Mesendoderm (in vitro differentiated cells): Measurements from ENCODE around the gene POLR3F. TPM values are rescaled to one million over a fixed set of nuclear protein-coding genes. Genes with fewer than 3 reads are reported as not detected.

Experiments used
- DNase-seq: peaks from one replicate; pipeline ENCODE4 v3.0.0; 2013
- H2AK5ac ChIP-seq: 2 replicates; pipeline ENCODE4 v1.6.1; 2013; ENCODE audit warnings: low read length, inconsistent platforms
- H2BK120ac ChIP-seq: 2 replicates; pipeline ENCODE4 v1.6.1; 2013; ENCODE audit warnings: low read depth, mild to moderate bottlenecking, low read length, moderate library complexity, mixed read lengths
- H2BK15ac ChIP-seq: replicated peaks from 2 replicates; pipeline ENCODE4 v1.6.1; 2013; ENCODE audit warnings: low read depth, mild to moderate bottlenecking, moderate library complexity
- H2BK5ac ChIP-seq: 2 replicates; pipeline ENCODE4 v1.6.1; 2013; ENCODE audit warnings: low read length, inconsistent platforms
- H3K18ac ChIP-seq: 2 replicates; pipeline ENCODE4 v1.6.1; 2013; ENCODE audit warnings: mild to moderate bottlenecking, low read length, mixed read lengths
- H3K23ac ChIP-seq: one replicate; pipeline ENCODE4 v1.6.1; 2013; ENCODE audit warnings: low read length
- H3K27ac ChIP-seq: 2 replicates; pipeline ENCODE4 v1.5.1; 2013; ENCODE audit warnings: low read depth, mild to moderate bottlenecking, inconsistent platforms, low read length, moderate library complexity
- H3K27me3 ChIP-seq: 2 replicates; pipeline ENCODE4 v1.6.1; 2013; ENCODE audit warnings: low read length, control low read depth, mild to moderate bottlenecking, inconsistent platforms; ENCODE audit not compliant: insufficient read depth, poor library complexity
- H3K36me3 ChIP-seq: 2 replicates; pipeline ENCODE4 v1.6.1; 2013; ENCODE audit warnings: low read length, inconsistent platforms; ENCODE audit not compliant: control insufficient read depth, insufficient read depth
- H3K4ac ChIP-seq: one replicate; pipeline ENCODE4 v1.6.1; 2013; ENCODE audit warnings: low read depth, mild to moderate bottlenecking, low read length, moderate library complexity
- H3K4me1 ChIP-seq: 2 replicates; pipeline ENCODE4 v1.6.1; 2013; ENCODE audit warnings: low read depth, low read length, inconsistent platforms; ENCODE audit not compliant: control insufficient read depth
- H3K4me2 ChIP-seq: 2 replicates; pipeline ENCODE4 v1.6.1; 2013; ENCODE audit warnings: low read length
- H3K4me3 ChIP-seq: 2 replicates; pipeline ENCODE4 v1.5.1; 2013; ENCODE audit warnings: mild to moderate bottlenecking, low read length
- H3K56ac ChIP-seq: one replicate; pipeline ENCODE4 v1.6.1; 2013; ENCODE audit warnings: low read length
- H3K79me1 ChIP-seq: 2 replicates; pipeline ENCODE4 v1.6.1; 2013; ENCODE audit warnings: low read length, inconsistent platforms
- H3K79me2 ChIP-seq: 2 replicates; pipeline ENCODE4 v1.6.1; 2013; ENCODE audit warnings: mild to moderate bottlenecking, low read length; ENCODE audit not compliant: control insufficient read depth, insufficient read depth
- H3K9ac ChIP-seq: 2 replicates; pipeline ENCODE4 v1.6.1; 2013; ENCODE audit warnings: low read length, inconsistent platforms
- H4K5ac ChIP-seq: one replicate; pipeline ENCODE4 v1.6.1; 2013; ENCODE audit warnings: low read length
- H4K8ac ChIP-seq: one replicate; pipeline ENCODE4 v1.6.1; 2013; ENCODE audit warnings: low read depth, mild to moderate bottlenecking, control low read depth, low read length, moderate library complexity
- WGBS: extraction: QIAGEN DNeasy Blood & Tissue Kit; methylation state at CpG from one replicate; pipeline ENCODE4 v1.1.7; 2013; ENCODE audit warnings: low lambda C conversion rate, missing lambda C conversion rate; ENCODE audit not compliant: insufficient coverage; ENCODE audit errors: extremely low coverage; 5-methylcytosine and 5-hydroxymethylcytosine counted together
- small RNA-seq: library from polyadenylated mRNA; stranded (forward); fragments of <200 nt; extraction: miRNeasy Mini kit (QIAGEN cat#:217004); gene quantifications from one replicate; pipeline ENCODE3, GENCODE V24; 2013; ENCODE audit not compliant: insufficient read depth

The POLR3F gene

DNA sequence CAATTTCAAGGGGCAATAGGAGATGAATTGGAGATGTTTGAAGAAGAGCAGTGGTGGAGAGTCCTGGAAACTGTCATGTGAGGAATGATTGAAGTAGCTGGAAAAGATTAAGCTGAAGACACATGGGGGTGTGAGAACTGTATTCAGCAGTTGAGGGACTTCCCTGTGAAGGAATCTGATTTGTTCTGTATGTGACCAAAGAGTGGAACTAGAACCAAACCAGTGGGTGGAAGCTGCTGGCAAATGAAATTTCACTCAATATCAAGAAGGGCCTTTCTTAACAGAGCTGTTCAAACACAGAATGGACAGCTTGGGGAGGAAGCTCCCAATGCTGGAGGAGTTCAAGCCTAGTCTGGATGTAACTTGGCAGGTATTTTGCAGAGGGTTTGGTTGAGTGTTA lies 61.9 kb downstream of the POLR3F start:
- no peak overlapping the region for H3K18ac ChIP-seq
- peaks cover 19% of the 10 kb centered on the region for H3K36me3 ChIP-seq
- no peaks in the 10 kb centered on the region for H3K79me2 ChIP-seq
- no peaks in the 10 kb centered on the region for H3K4me1 ChIP-seq
- H4K8ac ChIP-seq, result no peak overlapping the region
- no peak overlapping the region for H2AK5ac ChIP-seq
- H3K4me2 ChIP-seq, result no peak overlapping the region
- H3K4ac ChIP-seq, result no peak overlapping the region
- H2BK5ac ChIP-seq, result no peak overlapping the region
- no peak overlapping the region for H3K23ac ChIP-seq
- H2BK120ac ChIP-seq, result no peak overlapping the region
- no peak overlapping the region for H3K56ac ChIP-seq
- H2BK15ac ChIP-seq, result no peak overlapping the region
- no peak overlapping the region for H3K4me3 ChIP-seq
- no peak for DNase-seq
- H4K5ac ChIP-seq, result no peak overlapping the region
- no peak overlapping the region for H3K27ac ChIP-seq
- no peak overlapping the region for H3K9ac ChIP-seq
- no peaks in the 10 kb centered on the region for H3K79me1 ChIP-seq
- no peaks in the 10 kb centered on the region for H3K27me3 ChIP-seq

GRCh38 chr20:18532626-18533025 lies 65.4 kb downstream of the POLR3F start:
- H2BK120ac ChIP-seq, result no peak overlapping the region
- no peak overlapping the region for H3K56ac ChIP-seq
- WGBS, result no CpG with 5 or more reads among the region's 6 CpGs
- no peak overlapping the region for H3K23ac ChIP-seq
- no peaks in the 10 kb centered on the region for H3K79me1 ChIP-seq
- H3K27ac ChIP-seq, result no peak overlapping the region
- no peak for DNase-seq
- no peak overlapping the region for H3K18ac ChIP-seq
- no peak overlapping the region for H3K9ac ChIP-seq
- no peaks in the 10 kb centered on the region for H3K4me1 ChIP-seq
- H2BK5ac ChIP-seq, result no peak overlapping the region
- H4K5ac ChIP-seq, result no peak overlapping the region
- no peak overlapping the region for H3K4me2 ChIP-seq
- no peak overlapping the region for H2AK5ac ChIP-seq
- no peak overlapping the region for H3K4ac ChIP-seq
- H4K8ac ChIP-seq, result no peak overlapping the region
- peaks cover 15% of the 10 kb centered on the region for H3K36me3 ChIP-seq
- H2BK15ac ChIP-seq, result no peak overlapping the region
- no peak overlapping the region for H3K4me3 ChIP-seq
- no peaks in the 10 kb centered on the region for H3K27me3 ChIP-seq
- H3K79me2 ChIP-seq, result no peaks in the 10 kb centered on the region

GRCh38 chr20:18533491-18533890 lies 66.3 kb downstream of the POLR3F start:
- Histone ChIP-seq H3K9ac (no peak overlapping the region), H2BK120ac (no peak overlapping the region), H3K79me1 (no peaks in the 10 kb centered on the region), H3K79me2 (no peaks in the 10 kb centered on the region), H4K8ac (no peak overlapping the region), H3K56ac (no peak overlapping the region), H3K4me3 (no peak overlapping the region), H3K4ac (no peak overlapping the region), H3K27me3 (no peaks in the 10 kb centered on the region), H3K18ac (no peak overlapping the region), H3K4me1 (no peaks in the 10 kb centered on the region), H3K4me2 (no peak overlapping the region), H3K23ac (no peak overlapping the region), H2AK5ac (no peak overlapping the region), H3K27ac (no peak overlapping the region), H2BK15ac (no peak overlapping the region), H2BK5ac (no peak overlapping the region), H4K5ac (no peak overlapping the region), H3K36me3 (peaks cover 12% of the 10 kb centered on the region)
- WGBS, result no CpG with 5 or more reads among the region's 1 CpG
- no peak for DNase-seq

DNA sequence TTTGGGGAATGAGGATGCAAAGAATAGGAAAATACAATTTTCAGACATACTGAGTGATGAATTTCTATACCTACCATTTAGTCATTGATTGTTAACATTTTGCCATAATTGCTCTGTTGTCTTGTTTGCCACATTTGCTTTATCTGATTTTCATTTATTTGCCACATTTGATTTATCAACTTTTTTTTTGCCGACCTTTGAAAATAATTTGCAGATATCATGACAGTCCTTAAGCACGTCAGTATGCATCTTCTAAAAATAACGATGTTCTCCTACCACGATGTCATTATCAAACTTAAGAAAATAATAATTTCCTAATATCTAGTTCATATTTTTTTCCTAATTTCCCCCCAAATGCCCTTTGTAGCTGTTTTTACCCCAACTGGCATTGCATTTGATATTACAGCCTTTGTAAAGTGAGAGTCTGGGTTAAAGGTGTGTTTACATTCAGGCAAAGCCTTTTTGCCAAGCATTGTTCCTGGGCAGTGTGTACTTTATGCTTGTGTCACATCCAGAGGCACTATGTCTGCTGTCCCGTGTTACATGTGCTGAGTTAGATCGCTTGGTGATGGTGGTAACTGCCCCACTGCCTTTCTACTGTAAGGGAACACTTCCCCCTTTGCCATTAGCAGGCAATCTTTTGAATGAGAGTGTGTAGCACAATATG lies 66.9 kb downstream of the POLR3F start:
- Histone ChIP-seq H3K4me3 (no peak overlapping the region), H2AK5ac (no peak overlapping the region), H2BK5ac (no peak overlapping the region), H3K18ac (no peak overlapping the region), H4K8ac (no peak overlapping the region), H2BK120ac (no peak overlapping the region), H3K4me1 (no peaks in the 10 kb centered on the region), H3K36me3 (peaks cover 11% of the 10 kb centered on the region), H3K27ac (no peak overlapping the region), H2BK15ac (no peak overlapping the region), H3K79me2 (no peaks in the 10 kb centered on the region), H3K23ac (no peak overlapping the region), H3K79me1 (no peaks in the 10 kb centered on the region), H3K4me2 (no peak overlapping the region), H4K5ac (no peak overlapping the region), H3K27me3 (no peaks in the 10 kb centered on the region), H3K56ac (no peak overlapping the region), H3K9ac (no peak overlapping the region), H3K4ac (no peak overlapping the region)
- DNase-seq, result no peak
- no CpG with 5 or more reads among the region's 6 CpGs for WGBS

Small RNA genes lying within 50 kb of the gene (small RNA-seq; reads per million reads assigned to genes)
- gene MIR3192 (0.72 reads per million), gene RNA5SP476 (not detected)
